GM21423 (cell line): ENCODE results near the gene KRTAP4-16.
"Not testable (repeated sequence)": the region's sequence is repeated elsewhere in the genome, so short reads cannot be mapped to it uniquely, and the experiment has no call there.

Experiments used
- ATAC-seq: cut with Tn5 transposase; IDR thresholded peaks from one replicate; pipeline ENCODE4 v1.9.1; 2021; ENCODE audit warnings: mild to moderate bottlenecking, moderate library complexity; ENCODE audit not compliant: unreplicated experiment

KRTAP4-16 gene

DNA sequence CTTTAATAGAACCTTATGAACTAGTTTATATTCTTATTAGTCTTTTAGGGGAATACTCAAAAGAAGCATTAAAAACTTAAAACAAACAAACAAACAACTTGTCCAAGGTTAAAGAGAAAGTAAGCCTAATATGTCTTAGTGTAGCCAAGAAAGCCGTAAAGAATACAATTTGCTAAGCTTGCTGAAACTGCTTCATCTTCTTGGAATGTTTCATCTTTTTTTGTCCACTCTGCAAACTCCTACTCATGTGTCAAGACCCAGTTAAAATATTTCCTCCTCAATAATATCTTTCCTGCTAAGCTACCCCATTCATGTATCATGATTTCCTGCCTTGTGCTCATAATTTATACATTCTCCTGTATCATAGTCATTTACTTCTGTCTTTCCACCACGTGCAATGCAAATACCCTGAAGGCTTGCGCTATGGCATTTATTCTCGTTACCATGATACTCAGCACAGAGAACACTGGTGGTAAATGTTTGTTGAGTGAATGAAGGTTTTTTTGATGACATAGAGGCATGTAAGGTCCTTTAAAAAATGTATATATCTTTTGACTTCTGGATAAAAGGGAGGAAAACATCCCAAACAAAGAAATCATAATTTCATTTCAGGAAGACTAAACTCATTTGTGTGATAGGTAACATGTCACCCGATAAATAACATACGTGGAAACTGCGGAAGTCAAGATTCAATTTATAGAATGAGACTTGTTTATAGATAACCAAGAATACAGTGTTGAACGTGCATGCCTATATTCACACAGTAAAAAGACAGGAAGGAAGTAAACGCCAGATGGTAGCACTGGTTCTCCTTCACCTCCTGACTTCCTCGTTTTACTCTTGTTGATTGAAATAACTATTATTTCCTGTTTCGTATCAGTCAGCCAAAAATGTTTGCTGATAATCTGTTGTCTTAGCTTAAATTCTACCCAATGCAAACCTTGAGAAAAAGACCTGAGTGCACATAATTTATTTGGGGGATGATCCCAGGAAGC is 18.0 kb upstream of the KRTAP4-16 start:
- not testable (repeated sequence) for ATAC-seq

DNA sequence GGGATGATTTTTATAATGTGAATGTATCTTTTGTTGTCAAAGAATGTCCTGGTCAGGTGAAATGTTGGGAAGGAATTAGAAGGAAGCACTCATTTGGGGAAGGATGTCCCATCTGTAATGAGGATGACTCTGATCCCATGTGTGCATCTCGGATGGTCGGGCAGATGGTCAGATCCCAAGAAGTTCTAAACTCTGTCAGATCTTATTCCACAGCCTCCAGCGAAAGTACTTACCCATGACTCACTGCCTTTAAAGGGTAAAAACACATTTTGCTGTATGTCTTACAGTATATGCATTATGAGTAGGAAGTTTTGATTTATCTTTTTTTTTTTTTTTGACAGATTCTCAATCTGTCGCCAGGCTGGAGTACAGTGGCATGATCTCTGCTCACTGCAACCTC is 16.7 kb upstream of the KRTAP4-16 start:
- ATAC-seq = no peak

DNA sequence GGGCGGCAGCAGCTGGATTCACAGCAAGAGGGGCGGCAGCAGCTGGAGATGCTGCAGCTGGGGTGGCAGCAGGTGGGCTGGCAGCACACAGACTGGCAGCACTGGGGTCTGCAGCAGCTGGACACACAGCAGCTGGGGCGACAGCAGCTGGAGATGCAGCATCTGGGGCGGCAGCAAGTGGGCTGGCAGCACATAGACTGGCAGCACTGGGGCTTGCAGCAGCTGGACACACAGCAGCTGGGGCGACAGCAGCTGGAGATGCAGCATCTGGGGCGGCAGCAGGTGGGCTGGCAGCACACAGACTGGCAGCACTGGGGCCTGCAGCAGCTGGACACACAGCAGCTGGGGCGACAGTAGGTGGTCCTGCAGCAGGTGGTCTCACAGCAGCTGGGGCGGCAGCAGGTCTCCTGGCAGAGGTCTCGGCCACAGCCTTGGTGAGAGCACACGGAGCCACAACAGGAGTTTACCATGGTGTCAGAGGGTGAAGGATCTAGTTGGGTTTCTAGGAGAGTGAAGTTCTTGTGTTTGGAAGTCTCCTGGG is 15.9 kb upstream of the KRTAP4-16 start, which contains the start of gene KRTAP4-11:
TSS of gene KRTAP4-11 (minus strand) at position 528 of the 541 bp plus-strand sequence. CDS start at position 470, 58 bp downstream.
- not testable (repeated sequence) for ATAC-seq

DNA sequence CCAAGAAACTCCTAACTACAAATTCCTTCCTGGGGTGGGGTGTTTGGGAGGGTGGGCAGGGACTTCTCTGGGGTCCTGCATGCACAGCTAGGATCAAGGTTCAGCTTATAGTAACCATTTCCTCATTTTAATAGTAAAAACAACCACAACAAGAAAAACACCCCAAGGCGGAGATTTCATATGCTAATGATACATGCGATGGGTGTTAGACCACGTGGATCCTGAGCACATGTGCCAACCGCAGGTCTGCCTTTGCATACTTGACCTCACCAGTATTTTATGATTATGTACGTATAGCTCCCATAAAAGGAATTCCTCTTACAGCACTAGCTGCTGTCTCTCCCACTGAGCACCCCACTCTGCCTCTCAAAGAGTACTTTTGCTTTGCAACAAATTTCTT is 14.3 kb upstream of the KRTAP4-16 start:
- no peak for ATAC-seq

DNA sequence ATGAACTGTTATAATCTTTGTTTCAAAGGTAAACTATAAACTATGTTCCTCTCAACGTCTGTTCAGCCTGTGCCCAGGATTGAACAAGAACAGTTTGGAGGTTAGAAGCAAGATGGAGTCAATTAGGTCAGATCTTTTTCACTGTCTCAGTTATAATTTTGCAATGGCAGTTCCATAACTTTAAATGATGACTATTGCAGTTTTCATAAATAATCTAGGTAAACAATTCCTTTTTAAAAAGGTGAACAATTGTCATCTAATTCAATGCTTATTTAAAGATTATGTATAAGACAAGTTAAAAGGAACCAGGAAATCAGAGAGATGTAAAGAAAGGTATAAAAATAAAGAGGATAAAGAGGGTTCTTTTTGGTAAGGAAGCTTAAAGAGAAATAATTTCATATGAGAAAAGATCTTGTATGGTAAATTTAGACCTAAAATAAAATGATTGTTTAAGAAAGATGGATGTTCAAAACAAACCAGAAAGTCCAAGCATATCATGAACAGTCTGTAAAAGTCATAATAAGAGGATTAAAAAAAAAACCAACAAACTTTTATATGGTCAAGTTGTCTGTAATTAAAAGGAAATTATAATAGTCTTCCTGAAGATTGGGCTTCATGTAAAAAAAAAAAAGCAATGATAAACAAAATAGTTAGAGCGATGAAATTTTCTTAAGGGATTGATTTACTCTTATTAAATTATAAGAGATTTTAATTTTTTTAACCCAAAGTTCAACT is 9.3 kb upstream of the KRTAP4-16 start:
- ATAC-seq = no peak

DNA sequence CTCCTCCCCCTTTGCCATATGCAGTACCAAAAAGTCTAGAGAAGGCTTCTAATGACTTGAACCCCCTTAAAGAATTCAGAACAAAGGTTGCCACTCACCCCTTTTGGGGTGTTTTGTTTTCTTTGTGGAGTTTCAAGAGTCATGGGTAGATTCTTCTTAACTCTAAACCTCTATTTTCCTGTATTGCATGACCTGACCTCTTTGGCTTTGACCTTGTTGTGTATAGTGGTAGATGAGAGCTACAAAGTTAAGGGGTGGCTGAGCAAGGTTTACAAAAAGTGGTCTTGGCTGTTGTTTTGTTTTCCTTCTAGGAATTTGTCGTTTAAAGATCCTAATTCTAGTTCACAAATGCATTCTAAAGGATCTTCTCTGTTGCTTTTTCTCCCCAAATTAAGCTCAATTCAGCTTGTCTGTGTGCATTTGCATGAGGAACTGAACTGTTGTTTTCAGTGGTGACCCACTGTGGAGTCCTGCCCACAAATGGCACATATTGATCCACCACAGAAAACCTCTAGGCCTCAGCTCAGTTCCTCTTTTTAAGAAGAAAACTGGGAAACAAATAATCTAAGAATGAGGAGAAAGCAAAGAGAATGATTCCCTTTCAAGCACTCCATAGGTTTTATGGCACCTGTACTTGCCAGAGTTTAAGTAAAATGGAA is 6.8 kb upstream of the KRTAP4-16 start:
- not testable (repeated sequence) for ATAC-seq

DNA sequence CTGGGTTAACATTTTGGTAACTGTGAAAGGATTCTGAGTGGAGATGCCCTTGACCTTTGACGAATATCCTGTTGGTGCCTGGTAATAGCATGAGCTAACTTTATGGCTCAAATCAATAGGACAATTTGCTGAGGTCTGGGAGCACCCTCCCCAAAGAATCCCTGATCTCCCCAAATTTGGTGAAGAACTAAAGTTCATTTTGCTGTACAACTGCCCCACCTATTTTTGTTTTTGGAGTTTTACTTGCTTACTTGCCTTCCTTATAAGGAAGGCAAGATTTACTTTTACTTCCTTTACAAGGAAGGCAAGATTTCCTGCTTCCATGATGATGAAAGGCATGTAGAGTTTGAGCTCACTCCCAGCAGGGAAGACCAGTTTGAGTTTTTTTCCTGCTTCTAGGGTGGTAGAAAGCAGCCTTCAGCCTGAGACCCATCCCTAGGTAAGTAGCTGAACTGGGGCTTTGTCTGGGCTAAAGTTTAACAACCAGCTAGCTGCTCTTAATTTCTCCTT is 6.0 kb upstream of the KRTAP4-16 start:
- no peak for ATAC-seq

DNA sequence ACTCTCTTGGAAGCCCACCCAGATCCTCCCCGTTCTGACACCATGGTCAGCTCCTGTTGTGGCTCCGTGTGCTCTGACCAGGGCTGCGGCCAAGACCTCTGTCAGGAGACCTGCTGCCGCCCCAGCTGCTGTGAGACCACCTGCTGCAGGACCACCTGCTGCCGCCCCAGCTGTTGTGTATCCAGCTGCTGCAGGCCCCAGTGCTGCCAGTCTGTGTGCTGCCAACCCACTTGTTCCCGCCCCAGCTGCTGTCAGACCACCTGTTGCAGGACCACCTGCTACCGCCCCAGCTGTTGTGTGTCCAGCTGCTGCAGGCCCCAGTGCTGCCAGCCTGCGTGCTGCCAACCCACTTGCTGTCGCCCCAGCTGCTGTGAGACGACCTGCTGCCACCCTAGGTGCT is 3.3 kb upstream of the KRTAP4-16 start, which contains the start of gene KRTAP4-9:
TSS of gene KRTAP4-9 (plus strand) at position 43 of the 400 bp plus-strand sequence. CDS start at position 43, 0 bp downstream.
- not testable (repeated sequence) for ATAC-seq

DNA sequence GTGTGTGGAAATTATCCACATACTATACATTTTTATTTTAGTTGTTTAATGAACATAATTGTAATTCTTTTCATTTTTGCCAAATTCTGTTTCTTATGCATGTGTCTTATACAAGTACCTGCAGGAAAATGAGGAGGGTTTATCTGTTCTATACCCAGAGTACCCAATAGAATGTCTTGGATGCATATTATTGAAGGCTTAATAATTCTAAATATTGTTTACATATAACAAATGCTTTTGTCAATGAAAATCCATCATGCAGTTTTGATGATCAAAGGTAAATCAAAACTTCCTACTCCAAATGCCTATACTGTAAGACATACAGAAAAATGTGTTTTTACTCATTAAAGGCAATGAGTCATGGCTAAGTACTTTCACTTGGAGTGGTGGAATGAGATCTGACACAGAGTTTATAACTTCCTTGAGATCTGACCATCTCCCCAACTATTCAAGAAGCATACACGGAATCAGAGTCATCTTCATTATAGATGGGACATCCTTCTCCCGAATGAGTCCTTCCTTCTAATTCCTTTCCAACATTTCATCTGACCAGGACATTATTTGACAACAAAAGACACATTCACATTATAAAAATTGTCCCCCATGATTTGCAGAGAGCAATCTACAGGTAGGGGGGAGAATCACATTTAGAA is 2.5 kb upstream of the KRTAP4-16 start:
- ATAC-seq = not testable (repeated sequence)

DNA sequence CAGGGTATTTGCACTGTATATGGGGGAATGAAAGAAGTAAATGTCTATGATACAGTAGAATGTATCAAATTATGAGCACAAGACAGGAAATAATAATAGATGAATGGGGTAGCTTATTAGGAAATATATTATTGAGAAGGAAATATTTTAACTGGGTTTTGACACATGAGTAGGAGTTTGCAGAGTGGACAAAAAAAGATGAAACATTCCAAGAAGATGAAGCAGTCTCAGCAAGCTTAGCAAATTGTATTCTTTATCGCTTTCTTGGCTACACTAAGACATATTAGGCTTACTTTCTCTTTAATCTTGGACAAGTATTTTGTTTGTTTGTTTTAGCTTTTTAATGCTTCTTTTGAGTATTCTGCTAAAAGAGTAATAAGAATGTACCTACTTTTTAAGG is 1.9 kb upstream of the KRTAP4-16 start:
- ATAC-seq = no peak

DNA sequence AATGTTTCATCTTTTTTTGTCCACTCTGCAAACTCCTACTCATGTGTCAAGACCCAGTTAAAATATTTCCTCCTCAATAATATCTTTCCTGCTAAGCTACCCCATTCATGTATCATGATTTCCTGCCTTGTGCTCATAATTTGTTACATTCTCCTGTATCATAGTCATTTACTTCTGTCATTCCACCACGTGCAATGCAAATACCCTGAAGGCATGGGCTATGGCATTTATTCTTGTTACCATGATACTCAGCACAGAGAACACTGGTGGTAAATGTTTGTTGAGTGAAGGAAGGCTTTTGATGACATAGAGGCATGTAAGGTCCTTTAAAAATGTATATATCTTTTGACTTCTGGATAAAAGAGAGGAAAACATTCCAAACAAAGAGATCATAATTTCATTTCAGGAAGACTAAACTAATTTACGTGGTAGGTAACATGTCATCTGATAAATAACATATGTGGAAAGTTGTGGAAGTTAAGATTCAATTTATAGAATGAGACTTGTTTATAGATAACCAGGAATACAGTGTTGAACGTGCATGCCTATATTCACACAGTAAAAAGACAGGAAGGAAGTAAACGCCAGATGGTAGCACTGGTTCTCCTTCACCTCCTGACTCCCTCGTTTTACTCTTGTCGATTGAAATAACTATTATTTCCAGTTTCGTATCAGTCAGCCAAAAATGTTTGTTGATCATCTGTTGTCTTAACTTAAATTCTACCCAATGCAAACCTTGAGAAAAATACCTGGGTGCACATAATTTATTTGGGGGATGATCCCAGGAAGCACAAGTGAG is 2.1 kb downstream of the KRTAP4-16 start:
- not testable (repeated sequence) for ATAC-seq

DNA sequence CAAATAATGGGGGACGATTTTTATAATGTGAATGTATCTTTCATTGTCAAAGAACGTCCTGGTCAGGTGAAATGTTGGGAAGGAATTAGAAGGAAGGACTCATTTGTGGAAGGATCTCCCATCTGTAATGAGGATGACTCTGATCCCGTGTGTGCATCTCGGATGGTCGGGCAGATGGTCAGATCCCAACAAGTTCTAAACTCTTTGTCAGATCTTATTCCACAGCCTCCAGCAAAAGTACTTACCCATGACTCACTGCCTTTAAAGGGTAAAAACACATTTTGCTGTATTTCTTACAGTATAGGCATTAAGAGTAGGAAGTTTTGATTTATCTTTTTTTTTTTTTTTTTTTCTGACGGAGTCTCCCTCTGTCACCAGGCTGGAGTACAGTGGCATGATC is 3.5 kb downstream of the KRTAP4-16 start:
- no peak for ATAC-seq

DNA sequence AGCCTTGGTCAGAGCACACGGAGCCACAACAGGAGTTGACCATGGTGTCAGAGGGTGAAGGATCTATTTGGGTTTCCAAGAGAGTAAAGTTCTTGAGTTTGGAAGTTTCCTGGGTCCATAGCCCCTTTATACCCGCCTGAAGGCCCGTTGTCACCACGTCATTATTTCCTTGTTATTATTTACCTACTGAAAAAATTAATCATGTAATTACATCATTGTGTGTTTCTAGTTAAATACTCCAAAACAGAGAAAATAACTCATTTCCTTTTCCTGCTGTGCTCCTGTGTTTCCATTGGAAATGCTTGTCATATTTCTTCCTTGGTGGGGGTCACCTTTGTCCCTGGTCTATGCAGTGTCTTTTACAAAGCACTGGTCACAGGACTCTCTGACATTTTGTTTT is 4.0 kb downstream of the KRTAP4-16 start, which contains the start of gene KRTAP4-8:
TSS of gene KRTAP4-8 (minus strand) at position 101 of the 400 bp plus-strand sequence. CDS start at position 43, 58 bp downstream.
- ATAC-seq = no peak

DNA sequence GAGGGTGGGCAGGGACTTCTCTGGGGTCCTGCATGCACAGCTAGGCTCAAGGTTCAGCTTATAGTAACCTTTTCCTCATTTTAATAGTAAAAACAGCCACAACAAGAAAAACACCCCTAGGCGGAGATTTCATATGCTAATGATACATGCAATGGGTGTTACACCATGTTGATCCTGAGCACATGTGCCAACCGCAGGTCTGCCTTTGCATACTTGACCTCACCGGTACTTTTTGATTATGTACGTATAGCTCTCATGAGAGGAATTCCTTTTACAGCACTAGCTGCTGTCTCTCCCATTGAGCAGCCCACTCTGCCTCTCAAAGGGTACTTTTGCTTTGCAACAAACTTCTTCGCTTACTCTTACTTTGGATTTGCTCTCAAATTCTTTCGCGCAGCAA is 6.0 kb downstream of the KRTAP4-16 start:
- no peak for ATAC-seq

DNA sequence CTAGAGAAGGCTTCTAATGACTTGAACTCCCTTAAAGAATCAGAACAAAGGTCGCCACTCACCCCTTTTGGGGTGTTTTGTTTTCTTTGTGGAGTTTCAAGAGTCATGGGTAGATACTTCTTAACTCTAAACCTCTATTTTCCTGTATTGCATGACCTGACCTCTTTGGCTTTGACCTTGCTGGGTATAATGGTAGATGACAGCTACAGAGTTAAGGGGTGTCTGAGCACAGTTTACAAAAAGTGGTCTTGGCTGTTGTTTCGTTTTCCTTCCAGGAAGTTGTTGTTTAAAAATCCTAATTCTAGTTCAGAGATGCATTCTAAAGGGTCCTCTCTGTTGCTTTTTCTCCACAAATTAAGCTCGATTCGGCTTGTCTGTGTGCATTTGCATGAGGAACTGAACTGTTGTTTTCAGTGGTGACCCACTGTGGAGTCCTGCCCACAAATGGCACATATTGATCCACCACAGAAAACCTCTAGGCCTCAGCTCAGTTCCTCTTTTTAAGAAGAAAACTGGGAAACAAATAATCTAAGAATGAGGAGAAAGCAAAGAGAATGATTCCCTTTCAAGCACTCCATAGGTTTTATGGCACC is 13.2 kb downstream of the KRTAP4-16 start:
- not testable (repeated sequence) for ATAC-seq

DNA sequence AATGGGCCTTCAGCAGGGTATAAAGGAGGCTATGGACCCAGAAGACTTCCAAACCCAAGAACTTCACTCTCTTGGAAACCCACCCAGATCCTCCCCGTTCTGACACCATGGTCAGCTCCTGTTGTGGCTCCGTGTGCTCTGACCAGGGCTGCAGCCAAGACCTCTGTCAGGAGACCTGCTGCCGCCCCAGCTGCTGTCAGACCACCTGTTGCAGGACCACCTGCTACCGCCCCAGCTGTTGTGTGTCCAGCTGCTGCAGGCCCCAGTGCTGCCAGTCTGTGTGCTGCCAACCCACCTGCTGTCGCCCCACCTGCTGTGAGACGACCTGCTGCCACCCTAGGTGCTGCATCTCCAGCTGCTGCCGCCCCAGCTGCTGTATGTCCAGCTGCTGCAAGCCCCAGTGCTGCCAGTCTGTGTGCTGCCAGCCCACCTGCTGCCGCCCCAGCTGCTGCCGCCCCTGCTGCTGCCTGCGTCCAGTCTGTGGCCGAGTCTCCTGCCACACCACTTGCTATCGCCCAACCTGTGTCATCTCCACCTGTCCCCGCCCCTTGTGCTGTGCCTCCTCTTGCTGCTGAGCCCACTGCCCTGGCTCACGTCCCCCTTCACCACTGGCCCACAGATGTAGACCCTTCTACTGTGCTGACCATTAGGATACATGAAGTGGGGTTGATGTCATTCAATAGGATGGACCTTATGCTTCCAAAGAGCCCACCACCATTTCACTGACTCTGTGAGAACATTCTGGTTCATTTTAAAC is 17.7 kb downstream of the KRTAP4-16 start, which contains the start of gene KRTAP4-7:
TSS of gene KRTAP4-7 (plus strand) at position 51 of the 757 bp plus-strand sequence. CDS start at position 108, 57 bp downstream.
- ATAC-seq = not testable (repeated sequence)

DNA sequence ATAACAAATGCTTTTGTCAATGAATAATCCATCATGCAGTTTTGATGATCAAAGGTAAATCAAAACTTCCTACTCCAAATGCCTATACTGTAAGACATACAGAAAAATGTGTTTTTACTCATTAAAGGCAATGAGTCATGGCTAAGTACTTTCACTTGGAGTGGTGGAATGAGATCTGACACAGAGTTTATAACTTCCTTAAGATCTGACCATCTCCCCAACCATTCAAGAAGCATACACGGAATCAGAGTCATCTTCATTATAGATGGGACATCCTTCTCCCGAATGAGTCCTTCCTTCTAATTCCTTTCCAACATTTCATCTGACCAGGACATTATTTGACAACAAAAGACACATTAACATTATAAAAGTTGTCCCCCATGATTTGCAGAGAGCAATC is 18.6 kb downstream of the KRTAP4-16 start:
- not testable (repeated sequence) for ATAC-seq

DNA sequence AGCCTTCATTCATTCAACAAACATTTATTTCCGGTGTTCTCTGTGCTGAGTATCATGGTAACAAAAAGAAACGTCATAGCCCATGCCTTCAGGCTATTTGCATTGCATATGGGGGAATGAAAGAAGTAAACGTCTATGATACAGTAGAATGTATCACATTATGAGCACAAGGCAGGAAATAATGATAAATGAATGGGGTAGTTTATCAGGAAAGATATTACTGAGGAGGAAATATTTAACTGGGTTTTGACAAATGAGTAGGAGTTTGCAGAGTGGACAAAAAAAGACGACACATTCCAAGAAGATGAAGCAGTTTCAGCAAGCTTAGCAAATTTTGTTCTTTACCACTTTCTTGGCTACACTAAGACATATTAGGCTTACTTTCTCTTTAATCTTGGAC is 19.4 kb downstream of the KRTAP4-16 start:
- no peak for ATAC-seq
